ENCODE measurements around the gene CASP2.

- no peak for TF ChIP-seq CTCF (IDR thresholded peaks at IDR 0.05)
- no peak for TF ChIP-seq POLR2A (IDR thresholded peaks at IDR 0.05)
These were observed 43.8 kb upstream of the CASP2 start for GRCh38 chr7:143244321-143244720.

Data from Peyer's patch (tissue), 4 donors.